ENCODE measurements around the gene NFIL3.

Gene NFIL3

GRCh38 chr9:91415290-91415689 lies 8.3 kb downstream of the NFIL3 start:
- no CpG with 5 or more reads among the region's 3 CpGs for WGBS (ENCODE audit: extremely low coverage, insufficient coverage, insufficient read length)

GRCh38 chr9:91412941-91413340 lies 10.7 kb downstream of the NFIL3 start:
- no peak overlapping the region for H3K4ac ChIP-seq (ENCODE audit: low read depth, low read length)
- peaks cover 7 to 16% of the 10 kb centered on the region in 2 experiments for H3K36me3 ChIP-seq (ENCODE audit: control insufficient read depth in 1 of 2, insufficient read depth in 2 of 2, low read length in 2 of 2)
- H2BK12ac ChIP-seq (ENCODE audit: low read length) = no peak overlapping the region
- H3K4me2 ChIP-seq (ENCODE audit: low read length) = no peak overlapping the region
- H4K12ac ChIP-seq (ENCODE audit: low read depth, low read length) = no peak overlapping the region
- no peak overlapping the region for H3K27ac ChIP-seq (ENCODE audit: low read depth, low read length)
- H3K18ac ChIP-seq (ENCODE audit: low read length) = no peak overlapping the region
- no peak overlapping the region for H3K14ac ChIP-seq (ENCODE audit: low read length)
- H2AFZ ChIP-seq (ENCODE audit: insufficient read depth, low read length, poor library complexity) = no peak overlapping the region
- WGBS (ENCODE audit: extremely low coverage, insufficient coverage, insufficient read length) = no CpG with 5 or more reads among the region's 2 CpGs
- H4K8ac ChIP-seq (ENCODE audit: low read depth, low read length) = no peak overlapping the region
- no peaks in the 10 kb centered on the region for H3K9me3 ChIP-seq (ENCODE audit: insufficient read depth, low read depth, low read length)
- H3K79me1 ChIP-seq (ENCODE audit: low read length) = no peaks in the 10 kb centered on the region
- no peak overlapping the region for H3K4me3 ChIP-seq (ENCODE audit: low read depth, low read length)
- no peak overlapping the region for H3K23ac ChIP-seq (ENCODE audit: low read length)
- no peak for DNase-seq
- H3K4me1 ChIP-seq (ENCODE audit: control insufficient read depth in 1 of 2, insufficient read depth in 2 of 2, low read length in 2 of 2) = no peaks in the 10 kb centered on the region
- H2BK120ac ChIP-seq (ENCODE audit: insufficient read depth, low read length, poor library complexity) = no peak overlapping the region
- H3K27me3 ChIP-seq (ENCODE audit: insufficient read depth, low read length) = no peaks in the 10 kb centered on the region
- H3K9ac ChIP-seq (ENCODE audit: low read length) = no peak overlapping the region
- no peak overlapping the region for H4K91ac ChIP-seq (ENCODE audit: low read depth, low read length)
- H2BK5ac ChIP-seq (ENCODE audit: low read depth, low read length, poor library complexity) = no peak overlapping the region
- no peak overlapping the region for H2AK5ac ChIP-seq (ENCODE audit: low read length)
- H3K79me2 ChIP-seq (ENCODE audit: control insufficient read depth, insufficient read depth, low read length, poor library complexity) = peaks cover 7% of the 10 kb centered on the region

More at GRCh38 chr9:91415290-91415689, 8.3 kb downstream of the NFIL3 start:
- H3K9ac ChIP-seq (ENCODE audit: low read length) = no peak overlapping the region
- no peak overlapping the region for H4K12ac ChIP-seq (ENCODE audit: low read depth, low read length)
- H3K18ac ChIP-seq (ENCODE audit: low read length) = no peak overlapping the region
- no peak for DNase-seq
- H4K91ac ChIP-seq (ENCODE audit: low read depth, low read length) = no peak overlapping the region
- no peak overlapping the region for H2AFZ ChIP-seq (ENCODE audit: insufficient read depth, low read length, poor library complexity)
- H3K9me3 ChIP-seq (ENCODE audit: insufficient read depth, low read depth, low read length) = no peaks in the 10 kb centered on the region
- no peak overlapping the region for H2BK12ac ChIP-seq (ENCODE audit: low read length)
- peak overlapping the region; percentile 99 for H3K4ac ChIP-seq (ENCODE audit: low read depth, low read length)
- H4K8ac ChIP-seq (ENCODE audit: low read depth, low read length) = no peak overlapping the region
- H3K27ac ChIP-seq (ENCODE audit: low read depth, low read length) = no peak overlapping the region
- no peak overlapping the region for H3K14ac ChIP-seq (ENCODE audit: low read length)
- H3K4me3 ChIP-seq (ENCODE audit: low read depth, low read length) = no peak overlapping the region
- peaks cover 4 to 9% of the 10 kb centered on the region in 2 experiments for H3K4me1 ChIP-seq (ENCODE audit: control insufficient read depth in 1 of 2, insufficient read depth in 2 of 2, low read length in 2 of 2)
- no peak overlapping the region for H3K4me2 ChIP-seq (ENCODE audit: low read length)
- H2BK120ac ChIP-seq (ENCODE audit: insufficient read depth, low read length, poor library complexity) = no peak overlapping the region
- peaks cover 11% of the 10 kb centered on the region for H3K79me2 ChIP-seq (ENCODE audit: control insufficient read depth, insufficient read depth, low read length, poor library complexity)
- H3K79me1 ChIP-seq (ENCODE audit: low read length) = no peaks in the 10 kb centered on the region
- no peak overlapping the region for H2AK5ac ChIP-seq (ENCODE audit: low read length)
- peaks cover 0 to 3% of the 10 kb centered on the region in 2 experiments for H3K36me3 ChIP-seq (ENCODE audit: control insufficient read depth in 1 of 2, insufficient read depth in 2 of 2, low read length in 2 of 2)
- H3K27me3 ChIP-seq (ENCODE audit: insufficient read depth, low read length) = no peaks in the 10 kb centered on the region
- H3K23ac ChIP-seq (ENCODE audit: low read length) = no peak overlapping the region
- no peak overlapping the region for H2BK5ac ChIP-seq (ENCODE audit: low read depth, low read length, poor library complexity)

GRCh38 chr9:91411096-91411771 lies 12.4 kb downstream of the NFIL3 start:
- Histone ChIP-seq H2AK5ac (ENCODE audit: low read length) (no peak overlapping the region), H3K23ac (ENCODE audit: low read length) (no peak overlapping the region), H3K27me3 (ENCODE audit: insufficient read depth, low read length) (no peaks in the 10 kb centered on the region), H3K27ac (ENCODE audit: low read depth, low read length) (no peak overlapping the region), H3K18ac (ENCODE audit: low read length) (no peak overlapping the region), H2BK120ac (ENCODE audit: insufficient read depth, low read length, poor library complexity) (no peak overlapping the region), H3K4me3 (ENCODE audit: low read depth, low read length) (no peak overlapping the region), H4K91ac (ENCODE audit: low read depth, low read length) (no peak overlapping the region), H3K79me2 (ENCODE audit: control insufficient read depth, insufficient read depth, low read length, poor library complexity) (peaks cover 7% of the 10 kb centered on the region), H4K8ac (ENCODE audit: low read depth, low read length) (no peak overlapping the region), H3K9ac (ENCODE audit: low read length) (no peak overlapping the region), H3K4me2 (ENCODE audit: low read length) (no peak overlapping the region), H3K4ac (ENCODE audit: low read depth, low read length) (no peak overlapping the region), H2AFZ (ENCODE audit: insufficient read depth, low read length, poor library complexity) (no peak overlapping the region), H3K14ac (ENCODE audit: low read length) (no peak overlapping the region), H2BK5ac (ENCODE audit: low read depth, low read length, poor library complexity) (no peak overlapping the region), H3K36me3 (ENCODE audit: control insufficient read depth in 1 of 2, insufficient read depth in 2 of 2, low read length in 2 of 2) (peaks cover 12 to 19% of the 10 kb centered on the region in 2 experiments), H2BK12ac (ENCODE audit: low read length) (no peak overlapping the region), H3K79me1 (ENCODE audit: low read length) (no peaks in the 10 kb centered on the region), H3K4me1 (ENCODE audit: control insufficient read depth in 1 of 2, insufficient read depth in 2 of 2, low read length in 2 of 2) (no peaks in the 10 kb centered on the region), H3K9me3 (ENCODE audit: insufficient read depth, low read depth, low read length) (no peaks in the 10 kb centered on the region), H4K12ac (ENCODE audit: low read depth, low read length) (no peak overlapping the region)
- DNase-seq = peak; percentile 39 to 73
- no CpG with 5 or more reads among the region's 5 CpGs for WGBS (ENCODE audit: extremely low coverage, insufficient coverage, insufficient read length)

- Histone ChIP-seq H4K91ac (ENCODE audit: low read depth, low read length) (no peak overlapping the region), H3K79me1 (ENCODE audit: low read length) (no peaks in the 10 kb centered on the region), H3K36me3 (ENCODE audit: control insufficient read depth in 1 of 2, insufficient read depth in 2 of 2, low read length in 2 of 2) (peaks cover 14 to 19% of the 10 kb centered on the region in 2 experiments), H2BK5ac (ENCODE audit: low read depth, low read length, poor library complexity) (no peak overlapping the region), H3K79me2 (ENCODE audit: control insufficient read depth, insufficient read depth, low read length, poor library complexity) (peaks cover 4% of the 10 kb centered on the region), H2BK120ac (ENCODE audit: insufficient read depth, low read length, poor library complexity) (no peak overlapping the region), H2BK12ac (ENCODE audit: low read length) (no peak overlapping the region), H4K8ac (ENCODE audit: low read depth, low read length) (no peak overlapping the region), H3K4ac (ENCODE audit: low read depth, low read length) (no peak overlapping the region), H3K14ac (ENCODE audit: low read length) (no peak overlapping the region), H3K9ac (ENCODE audit: low read length) (no peak overlapping the region), H2AK5ac (ENCODE audit: low read length) (no peak overlapping the region), H3K27me3 (ENCODE audit: insufficient read depth, low read length) (no peaks in the 10 kb centered on the region), H2AFZ (ENCODE audit: insufficient read depth, low read length, poor library complexity) (no peak overlapping the region), H3K27ac (ENCODE audit: low read depth, low read length) (no peak overlapping the region), H3K18ac (ENCODE audit: low read length) (no peak overlapping the region), H3K4me2 (ENCODE audit: low read length) (no peak overlapping the region), H3K4me3 (ENCODE audit: low read depth, low read length) (no peak overlapping the region), H4K12ac (ENCODE audit: low read depth, low read length) (no peak overlapping the region), H3K4me1 (ENCODE audit: control insufficient read depth in 1 of 2, insufficient read depth in 2 of 2, low read length in 2 of 2) (no peaks in the 10 kb centered on the region), H3K9me3 (ENCODE audit: insufficient read depth, low read depth, low read length) (no peaks in the 10 kb centered on the region), H3K23ac (ENCODE audit: low read length) (no peak overlapping the region)
- no CpG with 5 or more reads among the region's 12 CpGs for WGBS (ENCODE audit: extremely low coverage, insufficient coverage, insufficient read length)
- DNase-seq = no peak
Observed at GRCh38 chr9:91410161-91410560, 13.5 kb downstream of the NFIL3 start.
